NOMO-1 (cell line): ENCODE results near the gene FRS3.

ENCODE experiments used
- DNase-seq, 2 experiments: peaks; one replicate each; lab custom pipeline; 2025; ENCODE audit not compliant: unreplicated experiment in 2 of 2; lab: John Stamatoyannopoulos, UW

The FRS3 gene

GRCh38 chr6:41730531-41731436 is 48.9 kb downstream of the FRS3 start:
- no peak for DNase-seq

GRCh38 chr6:41729624-41730023 is 50.1 kb downstream of the FRS3 start:
- DNase-seq: no peak

GRCh38 chr6:41728954-41729353 is 50.7 kb downstream of the FRS3 start:
- DNase-seq: no peak

GRCh38 chr6:41728073-41728936 is 51.4 kb downstream of the FRS3 start:
- DNase-seq: no peak

GRCh38 chr6:41727705-41728072 is 52.0 kb downstream of the FRS3 start:
- DNase-seq: no peak

- DNase-seq: no peak
Measured at GRCh38 chr6:41726876-41727275, 52.8 kb downstream of the FRS3 start.

- no peak for DNase-seq
Measured at GRCh38 chr6:41724586-41725501, 54.9 kb downstream of the FRS3 start.

- peak; percentile 19 to 23 for DNase-seq
Measured at GRCh38 chr6:41724228-41724580, 55.5 kb downstream of the FRS3 start.

GRCh38 chr6:41723530-41724227 is 56.0 kb downstream of the FRS3 start:
- peak; percentile 93 to 94 for DNase-seq

- DNase-seq: no peak
Measured at GRCh38 chr6:41722969-41723529, 56.7 kb downstream of the FRS3 start.

- no peak for DNase-seq
Measured at GRCh38 chr6:41721414-41721813, 58.3 kb downstream of the FRS3 start.

- DNase-seq: no peak
Measured at GRCh38 chr6:41720783-41721182, 58.9 kb downstream of the FRS3 start.

- DNase-seq: no peak
Measured at GRCh38 chr6:41720262-41720620, 59.5 kb downstream of the FRS3 start.
